ENCODE results near the gene OTOF. TPM values are rescaled to one million over a fixed set of nuclear protein-coding genes. Genes with fewer than 3 reads are reported as not detected.
A peak's percentile ranks its signal among the peaks of the same experiment; 100 is the strongest.

OTOF gene
- total and polyA plus RNA-seq, 9 of the 15 experiments (the other 6 are each of a cell fraction or from before 2014, with no cell fraction given): 0.03 to 0.11 (median 0.06) TPM; not detected in 5

DNA sequence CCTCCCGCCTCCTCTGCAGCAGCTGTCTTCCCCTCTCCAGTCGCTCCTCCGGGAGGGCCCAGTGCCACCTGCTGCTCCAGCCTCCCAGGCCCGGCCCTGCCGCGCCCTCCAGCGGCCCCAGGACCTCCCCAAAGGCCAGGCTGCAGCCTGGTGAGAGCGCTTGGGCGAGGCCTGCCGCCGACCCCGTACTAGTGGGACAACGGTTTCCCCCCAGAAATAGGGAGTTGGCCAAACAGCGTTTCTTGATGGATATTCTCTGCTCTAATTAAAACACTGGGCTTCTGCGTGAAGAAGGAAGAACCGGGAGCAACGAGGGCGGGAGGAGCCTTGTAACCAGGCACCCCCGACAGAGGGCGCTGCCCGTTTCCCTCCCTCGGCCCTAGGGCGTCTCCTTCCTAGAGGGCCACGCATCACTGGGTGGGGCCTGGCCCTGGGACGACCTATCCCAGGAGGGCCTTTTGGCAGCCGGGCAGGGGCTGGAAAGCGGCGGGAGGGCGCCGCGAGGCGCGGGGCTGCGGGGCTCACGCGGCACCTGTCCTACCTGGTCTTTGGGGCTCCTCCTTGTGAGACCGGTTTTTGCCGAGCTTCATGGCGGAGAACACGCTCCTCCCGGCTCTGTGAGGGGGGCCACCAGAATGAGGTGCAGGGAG is 25.4 kb upstream of the OTOF start (continued):
- TF ChIP-seq ZEB2 (IDR thresholded peaks at IDR 0.05) (peak; percentile 57; the same call in 1 of the 2 replicates), FOSL1 (tag; conservative IDR thresholded peaks at IDR 0.05) (no peak), ZNF174 (CRISPR knock-in tag; IDR thresholded peaks at IDR 0.05) (no peak), NCOA1 (IDR thresholded peaks at IDR 0.05; ENCODE audit: low read depth) (no peak), ZBTB17 (CRISPR knock-in tag; IDR thresholded peaks at IDR 0.05) (0 out of 2 replicates have a peak, but pooled peaks have one; percentile 9), L3MBTL2 (IDR thresholded peaks at IDR 0.05) (peak; percentile 98), ADNP (tag; IDR thresholded peaks at IDR 0.05) (no peak), ZNF175 (CRISPR knock-in tag; IDR thresholded peaks at IDR 0.05; ENCODE audit: low read depth) (no peak), CHD4 (IDR thresholded peaks at IDR 0.05; ENCODE audit: insufficient read depth, insufficient replicate concordance, low read depth, low read length, poor library complexity, severe bottlenecking) (no peak), ZFP30 (CRISPR knock-in tag; IDR thresholded peaks at IDR 0.05; ENCODE audit: borderline replicate concordance) (no peak), MAFG (tag; conservative IDR thresholded peaks at IDR 0.05) (no peak), HDAC8 (tag; IDR thresholded peaks at IDR 0.05) (no peak), HDAC2 (IDR thresholded peaks at IDR 0.05) (peak; percentile 80), NRF1 (conservative IDR thresholded peaks at IDR 0.05 in 1 of 2, IDR thresholded peaks at IDR 0.05 in 1 of 2) (peak; percentile 46 to 62), GABPB1 (CRISPR knock-in tag; IDR thresholded peaks at IDR 0.05) (peak; percentile 84), YY1 (IDR thresholded peaks at IDR 0.05; ENCODE audit: borderline replicate concordance in 1 of 3, control insufficient read depth in 1 of 3, extremely low read depth in 1 of 3, insufficient read depth in 3 of 3, insufficient read length in 1 of 3, insufficient replicate concordance in 2 of 3, low read depth in 1 of 3, low read length in 2 of 3) (peak in 1 of 3 experiments; percentile 42), POLR2G (IDR thresholded peaks at IDR 0.05; ENCODE audit: low read depth, low read length) (peak; percentile 89), MTF1 (CRISPR knock-in tag; IDR thresholded peaks at IDR 0.05; ENCODE audit: borderline replicate concordance) (no peak), ATF7 (IDR thresholded peaks at IDR 0.05) (peak; percentile 76)
- TF ChIP-seq, protein P1, sequence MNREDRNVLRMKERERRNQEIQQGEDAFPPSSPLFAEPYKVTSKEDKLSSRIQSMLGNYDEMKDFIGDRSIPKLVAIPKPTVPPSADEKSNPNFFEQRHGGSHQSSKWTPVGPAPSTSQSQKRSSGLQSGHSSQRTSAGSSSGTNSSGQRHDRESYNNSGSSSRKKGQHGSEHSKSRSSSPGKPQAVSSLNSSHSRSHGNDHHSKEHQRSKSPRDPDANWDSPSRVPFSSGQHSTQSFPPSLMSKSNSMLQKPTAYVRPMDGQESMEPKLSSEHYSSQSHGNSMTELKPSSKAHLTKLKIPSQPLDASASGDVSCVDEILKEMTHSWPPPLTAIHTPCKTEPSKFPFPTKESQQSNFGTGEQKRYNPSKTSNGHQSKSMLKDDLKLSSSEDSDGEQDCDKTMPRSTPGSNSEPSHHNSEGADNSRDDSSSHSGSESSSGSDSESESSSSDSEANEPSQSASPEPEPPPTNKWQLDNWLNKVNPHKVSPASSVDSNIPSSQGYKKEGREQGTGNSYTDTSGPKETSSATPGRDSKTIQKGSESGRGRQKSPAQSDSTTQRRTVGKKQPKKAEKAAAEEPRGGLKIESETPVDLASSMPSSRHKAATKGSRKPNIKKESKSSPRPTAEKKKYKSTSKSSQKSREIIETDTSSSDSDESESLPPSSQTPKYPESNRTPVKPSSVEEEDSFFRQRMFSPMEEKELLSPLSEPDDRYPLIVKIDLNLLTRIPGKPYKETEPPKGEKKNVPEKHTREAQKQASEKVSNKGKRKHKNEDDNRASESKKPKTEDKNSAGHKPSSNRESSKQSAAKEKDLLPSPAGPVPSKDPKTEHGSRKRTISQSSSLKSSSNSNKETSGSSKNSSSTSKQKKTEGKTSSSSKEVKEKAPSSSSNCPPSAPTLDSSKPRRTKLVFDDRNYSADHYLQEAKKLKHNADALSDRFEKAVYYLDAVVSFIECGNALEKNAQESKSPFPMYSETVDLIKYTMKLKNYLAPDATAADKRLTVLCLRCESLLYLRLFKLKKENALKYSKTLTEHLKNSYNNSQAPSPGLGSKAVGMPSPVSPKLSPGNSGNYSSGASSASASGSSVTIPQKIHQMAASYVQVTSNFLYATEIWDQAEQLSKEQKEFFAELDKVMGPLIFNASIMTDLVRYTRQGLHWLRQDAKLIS (CRISPR knock-in tag; IDR thresholded peaks at IDR 0.05): peak; percentile 58; the same call in 1 of the 2 replicates
- TF ChIP-seq, protein P2, sequence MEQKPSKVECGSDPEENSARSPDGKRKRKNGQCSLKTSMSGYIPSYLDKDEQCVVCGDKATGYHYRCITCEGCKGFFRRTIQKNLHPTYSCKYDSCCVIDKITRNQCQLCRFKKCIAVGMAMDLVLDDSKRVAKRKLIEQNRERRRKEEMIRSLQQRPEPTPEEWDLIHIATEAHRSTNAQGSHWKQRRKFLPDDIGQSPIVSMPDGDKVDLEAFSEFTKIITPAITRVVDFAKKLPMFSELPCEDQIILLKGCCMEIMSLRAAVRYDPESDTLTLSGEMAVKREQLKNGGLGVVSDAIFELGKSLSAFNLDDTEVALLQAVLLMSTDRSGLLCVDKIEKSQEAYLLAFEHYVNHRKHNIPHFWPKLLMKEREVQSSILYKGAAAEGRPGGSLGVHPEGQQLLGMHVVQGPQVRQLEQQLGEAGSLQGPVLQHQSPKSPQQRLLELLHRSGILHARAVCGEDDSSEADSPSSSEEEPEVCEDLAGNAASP (IDR thresholded peaks at IDR 0.05): no peak
- TF ChIP-seq, protein P3, sequence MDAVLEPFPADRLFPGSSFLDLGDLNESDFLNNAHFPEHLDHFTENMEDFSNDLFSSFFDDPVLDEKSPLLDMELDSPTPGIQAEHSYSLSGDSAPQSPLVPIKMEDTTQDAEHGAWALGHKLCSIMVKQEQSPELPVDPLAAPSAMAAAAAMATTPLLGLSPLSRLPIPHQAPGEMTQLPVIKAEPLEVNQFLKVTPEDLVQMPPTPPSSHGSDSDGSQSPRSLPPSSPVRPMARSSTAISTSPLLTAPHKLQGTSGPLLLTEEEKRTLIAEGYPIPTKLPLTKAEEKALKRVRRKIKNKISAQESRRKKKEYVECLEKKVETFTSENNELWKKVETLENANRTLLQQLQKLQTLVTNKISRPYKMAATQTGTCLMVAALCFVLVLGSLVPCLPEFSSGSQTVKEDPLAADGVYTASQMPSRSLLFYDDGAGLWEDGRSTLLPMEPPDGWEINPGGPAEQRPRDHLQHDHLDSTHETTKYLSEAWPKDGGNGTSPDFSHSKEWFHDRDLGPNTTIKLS (IDR thresholded peaks at IDR 0.05; ENCODE audit: borderline replicate concordance, low read depth): peak; percentile 86
